ENCODE measurements around the gene CGB2. TPM values are rescaled to one million over a fixed set of nuclear protein-coding genes. Genes with fewer than 3 reads are reported as not detected.

Gene CGB2
- total and polyA plus RNA-seq, 9 of the 15 experiments (the other 6 are each of a cell fraction or from before 2014, with no cell fraction given) = 0.22 TPM; not detected in 8

- no peak overlapping the region for H3K27ac ChIP-seq (ENCODE audit: extremely low read depth, low read depth, low read length)
- peaks cover 0 to 31% of the 10 kb centered on the region in 2 experiments; a peak in 4 of 5 replicates for H3K4me1 ChIP-seq (replicated peaks in 1 of 2; ENCODE audit: control insufficient read depth in 2 of 2, insufficient read depth in 2 of 2, low read length in 2 of 2)
- CTCF ChIA-PET (ENCODE audit: low intra/inter-chr PET ratio) = no interaction called here
- FAIRE-seq = no peak
- in situ Hi-C loops (cut with MboI) = no loop called here
- peaks cover 17 to 51% of the 10 kb centered on the region in 2 experiments; a peak in 4 of 5 replicates for H3K27me3 ChIP-seq (ENCODE audit: control insufficient read depth in 2 of 2, insufficient read depth in 2 of 2, low read length in 2 of 2)
- H3K79me2 ChIP-seq (ENCODE audit: control insufficient read depth, insufficient read depth, low read length) = no peaks in the 10 kb centered on the region
- no peak overlapping the region for H2AFZ ChIP-seq (ENCODE audit: low read depth, low read length)
- H3K9me3 ChIP-seq (replicated peaks; ENCODE audit: control insufficient read depth, insufficient read depth, low read depth, low read length) = no peaks in the 10 kb centered on the region
- DNase-seq (ENCODE audit: extremely low read depth in 1 of 4, low spot score in 3 of 4) = no peak
- BruUV-seq (replicated peaks) = no TSS peak
- no peak overlapping the region for H3K4me2 ChIP-seq (ENCODE audit: insufficient read depth, low read length)
- intact Hi-C loops (cut with micrococcal nuclease) = no loop called here
- no peaks in the 10 kb centered on the region for H3K9me1 ChIP-seq (ENCODE audit: control insufficient read depth, insufficient read depth, low read length)
- ATAC-seq = no peak
- POLR2A ChIA-PET = interaction anchor here (0.5 to 1.4 kb wide), 2 partner anchors 10 to 127 kb away, joined by 3 to 5 read pairs; partner anchors contain the start of gene CGB7
- H3K9ac ChIP-seq (ENCODE audit: insufficient read depth in 1 of 2, low read depth in 2 of 2, low read length in 2 of 2) = no peak overlapping the region
- no peaks in the 10 kb centered on the region for H3K36me3 ChIP-seq (ENCODE audit: control insufficient read depth, insufficient read depth, low read length)
- no peaks in the 10 kb centered on the region for H4K20me1 ChIP-seq (replicated peaks; ENCODE audit: control insufficient read depth, insufficient read depth, low read length)
- TF ChIP-seq TCF15 (CRISPR knock-in tag; IDR thresholded peaks at IDR 0.05) = no peak
- TF ChIP-seq IRF2 (CRISPR knock-in tag; IDR thresholded peaks at IDR 0.05) = no peak
- no peak for TF ChIP-seq CBFA2T2 (conservative IDR thresholded peaks at IDR 0.05)
- no peak for TF ChIP-seq CREBBP (IDR thresholded peaks at IDR 0.05; ENCODE audit: low read depth, low read length)
- TF ChIP-seq ZNF699 (CRISPR knock-in tag; IDR thresholded peaks at IDR 0.05; ENCODE audit: insufficient replicate concordance) = no peak
- TF ChIP-seq POLR2AphosphoS2 (IDR thresholded peaks at IDR 0.05; ENCODE audit: low read length) = no peak
- no peak overlapping the region for H3K4me3 ChIP-seq
- 9% methylated on average over 3 of the region's 3 CpGs for WGBS (ENCODE audit: insufficient coverage, low coverage, missing lambda C conversion rate)
These were observed 35.9 kb downstream of the CGB2 start for GRCh38 chr19:49067554-49067953.

GRCh38 chr19:49069026-49069425, 37.3 kb downstream of the CGB2 start:
- H3K27me3 ChIP-seq (ENCODE audit: control insufficient read depth in 2 of 2, insufficient read depth in 2 of 2, low read length in 2 of 2) = peaks cover 17 to 47% of the 10 kb centered on the region in 2 experiments; a peak in 4 of 5 replicates
- no peak overlapping the region for H3K4me2 ChIP-seq (ENCODE audit: insufficient read depth, low read length)
- ATAC-seq (no peak), FAIRE-seq (no peak), DNase-seq (ENCODE audit: extremely low read depth in 1 of 4, low spot score in 3 of 4) (no peak)
- H3K4me1 ChIP-seq (replicated peaks in 1 of 2; ENCODE audit: control insufficient read depth in 2 of 2, insufficient read depth in 2 of 2, low read length in 2 of 2) = peaks cover 4 to 44% of the 10 kb centered on the region in 2 experiments
- H3K4me3 ChIP-seq = no peak overlapping the region
- in situ Hi-C loops (cut with MboI) = no loop called here
- 12% methylated on average over 9 of the region's 9 CpGs for WGBS (ENCODE audit: insufficient coverage, low coverage, missing lambda C conversion rate)
- intact Hi-C loops (cut with micrococcal nuclease) = no loop called here
- H3K36me3 ChIP-seq (ENCODE audit: control insufficient read depth, insufficient read depth, low read length) = no peaks in the 10 kb centered on the region
- POLR2A ChIA-PET = interaction anchor here (1.6 kb wide), 1 partner anchor 8 kb away, joined by 4 read pairs; no protein-coding TSS in a partner anchor
- BruUV-seq (replicated peaks) = no TSS peak
- no peaks in the 10 kb centered on the region for H3K9me1 ChIP-seq (ENCODE audit: control insufficient read depth, insufficient read depth, low read length)
- CTCF ChIA-PET (ENCODE audit: low intra/inter-chr PET ratio) = no interaction called here
- no peaks in the 10 kb centered on the region for H3K79me2 ChIP-seq (ENCODE audit: control insufficient read depth, insufficient read depth, low read length)
- no peaks in the 10 kb centered on the region for H3K9me3 ChIP-seq (replicated peaks; ENCODE audit: control insufficient read depth, insufficient read depth, low read depth, low read length)
- no peaks in the 10 kb centered on the region for H4K20me1 ChIP-seq (replicated peaks; ENCODE audit: control insufficient read depth, insufficient read depth, low read length)
- no peak overlapping the region for H2AFZ ChIP-seq (ENCODE audit: low read depth, low read length)
- no peak overlapping the region for H3K27ac ChIP-seq (ENCODE audit: extremely low read depth, low read depth, low read length)
- H3K9ac ChIP-seq (ENCODE audit: insufficient read depth in 1 of 2, low read depth in 2 of 2, low read length in 2 of 2) = no peak overlapping the region
- TF ChIP-seq KHSRP (IDR thresholded peaks at IDR 0.05) = no peak
- TF ChIP-seq SMARCA5 (IDR thresholded peaks at IDR 0.05) = no peak
- TF ChIP-seq PYGO2 (tag; IDR thresholded peaks at IDR 0.05) = no peak
- TF ChIP-seq ZNF780A (CRISPR knock-in tag; IDR thresholded peaks at IDR 0.05) = no peak
- TF ChIP-seq YBX1 (IDR thresholded peaks at IDR 0.05) = no peak
- TF ChIP-seq HES1 (IDR thresholded peaks at IDR 0.05; ENCODE audit: low read depth) = no peak
- no peak for TF ChIP-seq THAP12 (CRISPR knock-in tag; IDR thresholded peaks at IDR 0.05)
- TF ChIP-seq NCOA6 (IDR thresholded peaks at IDR 0.05) = no peak
- no peak for TF ChIP-seq SMC3 (conservative IDR thresholded peaks at IDR 0.05; ENCODE audit: insufficient read depth, low read depth, low read length)
- TF ChIP-seq HDAC1 (IDR thresholded peaks at IDR 0.05) = no peak

All from K562 (cell line).